ENCODE results near the gene BLVRB. TPM values are rescaled to one million over a fixed set of nuclear protein-coding genes. Genes with fewer than 3 reads are reported as not detected.

The BLVRB gene
- total RNA-seq, 1 experiment from 2014 or later = 113 TPM

DNA sequence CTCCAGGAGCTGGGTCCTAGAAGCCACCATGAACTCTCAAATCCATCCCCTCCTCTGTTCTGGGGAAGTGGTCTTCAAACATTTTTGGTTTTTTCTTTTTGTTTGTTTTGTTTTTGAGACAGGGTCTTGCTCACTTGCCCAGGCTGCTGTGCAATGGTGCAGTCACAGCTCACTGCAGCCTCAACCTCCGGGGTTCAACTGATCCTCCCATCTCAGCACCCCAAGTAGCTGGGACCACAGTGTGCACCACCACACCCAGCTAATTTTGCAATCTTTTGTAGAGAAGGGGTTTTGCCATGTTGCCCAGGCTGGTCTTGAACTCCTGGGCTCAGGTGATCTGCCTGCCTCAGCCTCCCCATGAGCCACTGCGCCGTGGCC, 7.0 kb downstream of the BLVRB start:
- Histone ChIP-seq H3K9ac (ENCODE audit: low read length) (no peak overlapping the region), H3K27ac (ENCODE audit: low read depth, low read length) (no peak overlapping the region), H3K9me2 (ENCODE audit: insufficient read depth) (no peaks in the 10 kb centered on the region), H4K20me1 (ENCODE audit: insufficient read depth) (no peaks in the 10 kb centered on the region), H3K36me3 (ENCODE audit: control insufficient read depth in 1 of 2, insufficient read depth in 2 of 2, low read length in 2 of 2) (peaks cover 7 to 11% of the 10 kb centered on the region in 2 experiments), H3K27me3 (ENCODE audit: insufficient read depth, low read length) (no peaks in the 10 kb centered on the region), H2AFZ (ENCODE audit: low read depth, low read length, poor library complexity, severe bottlenecking) (no peak overlapping the region), H3K4me3 (replicated peaks in 1 of 2; ENCODE audit: low read depth in 1 of 2, low read length in 2 of 2) (no peak overlapping the region), H3K4me1 (ENCODE audit: control insufficient read depth in 1 of 2, insufficient read depth in 2 of 2, low read length in 2 of 2) (peaks cover 10 to 17% of the 10 kb centered on the region in 2 experiments), H3K9me3 (ENCODE audit: control insufficient read depth in 1 of 2, insufficient read depth in 1 of 2, low read depth in 1 of 2, low read length in 2 of 2) (no peaks in the 10 kb centered on the region), H3K4me2 (ENCODE audit: low read length) (no peak overlapping the region), H3K79me2 (ENCODE audit: insufficient read depth, low read length) (peaks cover 13% of the 10 kb centered on the region; the same call in 1 of the 2 replicates)
- TF ChIP-seq EZH2 (IDR thresholded peaks at IDR 0.05) (no peak), ELF1 (IDR thresholded peaks at IDR 0.05; ENCODE audit: borderline replicate concordance, low read depth) (no peak), FOSL1 (IDR thresholded peaks at IDR 0.05; ENCODE audit: low read depth) (no peak), JUND (IDR thresholded peaks at IDR 0.05) (no peak)
- TF ChIP-seq, protein P1, sequence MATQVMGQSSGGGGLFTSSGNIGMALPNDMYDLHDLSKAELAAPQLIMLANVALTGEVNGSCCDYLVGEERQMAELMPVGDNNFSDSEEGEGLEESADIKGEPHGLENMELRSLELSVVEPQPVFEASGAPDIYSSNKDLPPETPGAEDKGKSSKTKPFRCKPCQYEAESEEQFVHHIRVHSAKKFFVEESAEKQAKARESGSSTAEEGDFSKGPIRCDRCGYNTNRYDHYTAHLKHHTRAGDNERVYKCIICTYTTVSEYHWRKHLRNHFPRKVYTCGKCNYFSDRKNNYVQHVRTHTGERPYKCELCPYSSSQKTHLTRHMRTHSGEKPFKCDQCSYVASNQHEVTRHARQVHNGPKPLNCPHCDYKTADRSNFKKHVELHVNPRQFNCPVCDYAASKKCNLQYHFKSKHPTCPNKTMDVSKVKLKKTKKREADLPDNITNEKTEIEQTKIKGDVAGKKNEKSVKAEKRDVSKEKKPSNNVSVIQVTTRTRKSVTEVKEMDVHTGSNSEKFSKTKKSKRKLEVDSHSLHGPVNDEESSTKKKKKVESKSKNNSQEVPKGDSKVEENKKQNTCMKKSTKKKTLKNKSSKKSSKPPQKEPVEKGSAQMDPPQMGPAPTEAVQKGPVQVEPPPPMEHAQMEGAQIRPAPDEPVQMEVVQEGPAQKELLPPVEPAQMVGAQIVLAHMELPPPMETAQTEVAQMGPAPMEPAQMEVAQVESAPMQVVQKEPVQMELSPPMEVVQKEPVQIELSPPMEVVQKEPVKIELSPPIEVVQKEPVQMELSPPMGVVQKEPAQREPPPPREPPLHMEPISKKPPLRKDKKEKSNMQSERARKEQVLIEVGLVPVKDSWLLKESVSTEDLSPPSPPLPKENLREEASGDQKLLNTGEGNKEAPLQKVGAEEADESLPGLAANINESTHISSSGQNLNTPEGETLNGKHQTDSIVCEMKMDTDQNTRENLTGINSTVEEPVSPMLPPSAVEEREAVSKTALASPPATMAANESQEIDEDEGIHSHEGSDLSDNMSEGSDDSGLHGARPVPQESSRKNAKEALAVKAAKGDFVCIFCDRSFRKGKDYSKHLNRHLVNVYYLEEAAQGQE (IDR thresholded peaks at IDR 0.05; ENCODE audit: low read depth) = no peak
- ChIA-PET RAD21 (ENCODE audit: low non-redundant PET in 1 of 2, low total read pairs in 2 of 2, uncharacterized antibody in 2 of 2, unreplicated experiment in 2 of 2) (no interaction called here), CTCF (no interaction called here), POLR2A (interaction anchor here (0.7 kb wide), 1 partner anchor 16 kb away, joined by 4 read pairs; no protein-coding TSS in a partner anchor)
- intact Hi-C loops (cut with micrococcal nuclease) = no loop called here
- BruUV-seq (replicated peaks) = no TSS peak
- no peak for DNase-seq (ENCODE audit: low read depth, low spot score)
- ATAC-seq = no peak

DNA sequence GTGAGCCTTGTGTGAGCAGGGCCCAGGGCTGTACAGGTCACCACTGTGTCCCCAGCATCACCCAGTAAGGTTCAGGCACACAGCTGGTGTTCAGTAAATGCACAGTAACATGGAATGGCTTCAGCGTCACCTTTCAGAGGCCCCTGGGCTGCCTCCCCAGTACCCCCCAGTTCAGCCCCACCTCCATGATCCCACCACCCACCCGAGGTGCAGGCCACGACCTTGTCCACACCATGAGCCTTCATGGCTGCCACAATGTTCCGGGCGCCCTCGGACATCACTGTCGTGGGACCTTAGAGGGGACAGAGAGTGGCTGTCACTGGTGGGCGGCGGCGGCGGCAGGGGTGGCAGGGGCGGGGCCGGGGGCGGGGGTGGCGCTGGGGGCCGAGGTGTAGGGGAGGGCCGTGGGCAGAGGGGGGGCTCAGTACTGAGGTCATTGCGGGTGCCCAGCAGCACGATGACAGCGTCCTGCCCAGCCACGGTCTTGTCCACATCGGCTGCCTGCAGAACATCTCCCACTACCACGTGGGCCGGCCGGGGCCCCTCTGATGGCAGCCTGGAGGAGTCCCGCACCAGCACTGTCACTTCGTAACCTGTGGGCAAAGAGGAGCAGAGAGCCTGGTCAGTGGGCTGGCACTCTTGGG, 7.5 kb downstream of the BLVRB start:
- no peaks in the 10 kb centered on the region for H4K20me1 ChIP-seq (ENCODE audit: insufficient read depth)
- no TSS peak for BruUV-seq (replicated peaks)
- TF ChIP-seq ELF1 (IDR thresholded peaks at IDR 0.05; ENCODE audit: borderline replicate concordance, low read depth) (no peak), YY1 (IDR thresholded peaks at IDR 0.05; ENCODE audit: extremely low read depth, insufficient replicate concordance, low read depth, low read length) (no peak)
- TF ChIP-seq, protein P1 (IDR thresholded peaks at IDR 0.05; ENCODE audit: low read depth) = no peak
- TF ChIP-seq, protein P2, sequence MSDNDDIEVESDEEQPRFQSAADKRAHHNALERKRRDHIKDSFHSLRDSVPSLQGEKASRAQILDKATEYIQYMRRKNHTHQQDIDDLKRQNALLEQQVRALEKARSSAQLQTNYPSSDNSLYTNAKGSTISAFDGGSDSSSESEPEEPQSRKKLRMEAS (IDR thresholded peaks at IDR 0.05) = no peak
- TF ChIP-seq, protein P3, sequence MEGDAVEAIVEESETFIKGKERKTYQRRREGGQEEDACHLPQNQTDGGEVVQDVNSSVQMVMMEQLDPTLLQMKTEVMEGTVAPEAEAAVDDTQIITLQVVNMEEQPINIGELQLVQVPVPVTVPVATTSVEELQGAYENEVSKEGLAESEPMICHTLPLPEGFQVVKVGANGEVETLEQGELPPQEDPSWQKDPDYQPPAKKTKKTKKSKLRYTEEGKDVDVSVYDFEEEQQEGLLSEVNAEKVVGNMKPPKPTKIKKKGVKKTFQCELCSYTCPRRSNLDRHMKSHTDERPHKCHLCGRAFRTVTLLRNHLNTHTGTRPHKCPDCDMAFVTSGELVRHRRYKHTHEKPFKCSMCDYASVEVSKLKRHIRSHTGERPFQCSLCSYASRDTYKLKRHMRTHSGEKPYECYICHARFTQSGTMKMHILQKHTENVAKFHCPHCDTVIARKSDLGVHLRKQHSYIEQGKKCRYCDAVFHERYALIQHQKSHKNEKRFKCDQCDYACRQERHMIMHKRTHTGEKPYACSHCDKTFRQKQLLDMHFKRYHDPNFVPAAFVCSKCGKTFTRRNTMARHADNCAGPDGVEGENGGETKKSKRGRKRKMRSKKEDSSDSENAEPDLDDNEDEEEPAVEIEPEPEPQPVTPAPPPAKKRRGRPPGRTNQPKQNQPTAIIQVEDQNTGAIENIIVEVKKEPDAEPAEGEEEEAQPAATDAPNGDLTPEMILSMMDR (IDR thresholded peaks at IDR 0.05 in 2 of 3, conservative IDR thresholded peaks at IDR 0.05 in 1 of 3; ENCODE audit: borderline replicate concordance in 1 of 3, insufficient read depth in 1 of 3, low read depth in 2 of 3, low read length in 2 of 3) = no peak

More for the DNA sequence above, 7.5 kb downstream of the BLVRB start:
- ATAC-seq (no peak), DNase-seq (ENCODE audit: low read depth, low spot score) (no peak)
- Histone ChIP-seq H3K79me2 (ENCODE audit: insufficient read depth, low read length) (peaks cover 13% of the 10 kb centered on the region; the same call in 1 of the 2 replicates), H3K36me3 (ENCODE audit: control insufficient read depth in 1 of 2, insufficient read depth in 2 of 2, low read length in 2 of 2) (peaks cover 7 to 11% of the 10 kb centered on the region in 2 experiments), H3K9me3 (ENCODE audit: control insufficient read depth in 1 of 2, insufficient read depth in 1 of 2, low read depth in 1 of 2, low read length in 2 of 2) (no peaks in the 10 kb centered on the region), H3K4me2 (ENCODE audit: low read length) (no peak overlapping the region), H3K27ac (ENCODE audit: low read depth, low read length) (no peak overlapping the region), H3K4me1 (ENCODE audit: control insufficient read depth in 1 of 2, insufficient read depth in 2 of 2, low read length in 2 of 2) (peaks cover 8 to 12% of the 10 kb centered on the region in 2 experiments), H3K9me2 (ENCODE audit: insufficient read depth) (no peaks in the 10 kb centered on the region), H2AFZ (ENCODE audit: low read depth, low read length, poor library complexity, severe bottlenecking) (no peak overlapping the region), H3K4me3 (replicated peaks in 1 of 2; ENCODE audit: low read depth in 1 of 2, low read length in 2 of 2) (no peak overlapping the region), H3K27me3 (ENCODE audit: insufficient read depth, low read length) (no peaks in the 10 kb centered on the region), H3K9ac (ENCODE audit: low read length) (no peak overlapping the region)
- POLR2A ChIA-PET = no interaction called here
- CTCF ChIA-PET = no interaction called here
- intact Hi-C loops (cut with micrococcal nuclease) = no loop called here
- RAD21 ChIA-PET (ENCODE audit: low non-redundant PET in 1 of 2, low total read pairs in 2 of 2, uncharacterized antibody in 2 of 2, unreplicated experiment in 2 of 2) = no interaction called here
